H1 (cell line): ENCODE measurements around the gene MYMX.

ENCODE experiments used
- CEBPB ChIP-seq: IDR thresholded peaks from 2 replicates; pipeline ENCODE4 v1.6.1; 2012; ENCODE audit warnings: low read depth, low read length
- GABPA ChIP-seq: IDR thresholded peaks from 2 replicates; pipeline ENCODE4 v1.6.1; 2011; ENCODE audit warnings: mild to moderate bottlenecking, low read length, moderate library complexity, borderline replicate concordance; ENCODE audit not compliant: insufficient read depth
- PHF8 ChIP-seq: fragments of 200-600 bp; sonication (generic); conservative IDR thresholded peaks from 2 replicates; pipeline ENCODE4 v1.7.1; 2012; ENCODE audit warnings: low read depth, mild to moderate bottlenecking, inconsistent platforms, low read length, moderate library complexity
- POLR2A ChIP-seq, 2 experiments: IDR thresholded peaks; 1 replicate in 1 of 2; 2 replicates in 1 of 2; pipeline ENCODE4 v1.6.1; 2011; ENCODE audit warnings: low read depth in 2 of 2, low read length in 2 of 2, mild to moderate bottlenecking in 2 of 2; ENCODE audit errors: control extremely low read depth in 1 of 2
- ZNF274 ChIP-seq: IDR thresholded peaks from 2 replicates; pipeline ENCODE4 v1.7.0; 2012; ENCODE audit warnings: low read length, borderline replicate concordance; ENCODE audit errors: extremely low read depth

GRCh38 chr6:44169886-44170570 is 46.7 kb upstream of the MYMX start:
- TF ChIP-seq GABPA = no peak
- no peak for TF ChIP-seq ZNF274
- TF ChIP-seq PHF8 = no peak
- no peak for TF ChIP-seq POLR2A (IDR thresholded peaks at IDR 0.05; ENCODE audit: control extremely low read depth in 1 of 2, low read depth in 2 of 2, low read length in 2 of 2)
- TF ChIP-seq CEBPB = no peak
